HepG2 (cell line): Measurements from ENCODE around the gene IPPK. TPM values are rescaled to one million over a fixed set of nuclear protein-coding genes. Genes with fewer than 3 reads are reported as not detected.

Experiments used
- DDIT3 ChIP-seq: sonication (generic); formaldehyde crosslinking; IDR thresholded peaks from 2 replicates; pipeline ENCODE4 v1.4.0; 2020; ENCODE audit warnings: mild to moderate bottlenecking, missing genetic modification reagents
- ETV6 ChIP-seq: sonication (generic); formaldehyde crosslinking; conservative IDR thresholded peaks from 2 replicates; pipeline ENCODE4 v1.4.0; 2020; ENCODE audit warnings: missing genetic modification reagents
- FOXO1 ChIP-seq: sonication (generic); formaldehyde crosslinking; IDR thresholded peaks from 2 replicates; pipeline ENCODE4 v1.4.0; 2020; ENCODE audit warnings: missing genetic modification reagents
- KAT7 ChIP-seq: IDR thresholded peaks from 2 replicates; pipeline ENCODE4 v1.6.1; 2018; ENCODE audit warnings: borderline replicate concordance, missing compliant biosample characterization
- LCORL ChIP-seq, 2 experiments: fragments of 450-650 bp in 1 of 2; sonication (generic) in 1 of 2; formaldehyde crosslinking in 1 of 2; IDR thresholded peaks; 2 replicates each; pipeline versions ENCODE4 v1.5.0 to v1.6.1; 2017 to 2020; ENCODE audit warnings: antibody characterized with exemption in 1 of 2, missing genetic modification reagents in 1 of 2
- MAFG ChIP-seq: sonication (generic); formaldehyde crosslinking; IDR thresholded peaks from 2 replicates; pipeline ENCODE4 v1.5.1; 2020; ENCODE audit warnings: mild to moderate bottlenecking, missing genetic modification reagents
- MED1 ChIP-seq: sonication (generic); formaldehyde crosslinking; IDR thresholded peaks from 2 replicates; pipeline ENCODE4 v1.4.0; 2020; ENCODE audit warnings: missing genetic modification reagents
- MEF2D ChIP-seq: sonication (generic); formaldehyde crosslinking; IDR thresholded peaks from 2 replicates; pipeline ENCODE4 v1.5.1; 2020; ENCODE audit warnings: mild to moderate bottlenecking, missing genetic modification reagents
- NBN ChIP-seq: fragments of 450-650 bp; conservative IDR thresholded peaks from 2 replicates; pipeline ENCODE4 v1.6.1; 2017
- NFIB ChIP-seq: sonication (generic); formaldehyde crosslinking; IDR thresholded peaks from 2 replicates; pipeline ENCODE4 v1.9.0; 2021; ENCODE audit warnings: missing genetic modification reagents, mild to moderate bottlenecking, borderline replicate concordance
- NR3C1 ChIP-seq: sonication (generic); formaldehyde crosslinking; IDR thresholded peaks from 2 replicates; pipeline ENCODE4 v1.4.0; 2020; ENCODE audit warnings: missing genetic modification reagents
- RCOR2 ChIP-seq: IDR thresholded peaks from 2 replicates; pipeline ENCODE4 v1.6.1; 2016; ENCODE audit warnings: missing biosample characterization, missing genetic modification reagents
- RNF219 ChIP-seq: sonication (generic); formaldehyde crosslinking; IDR thresholded peaks from 2 replicates; pipeline ENCODE4 v1.5.0; 2020; ENCODE audit warnings: mild to moderate bottlenecking, missing genetic modification reagents
- UBTF ChIP-seq: sonication (generic); formaldehyde crosslinking; IDR thresholded peaks from 2 replicates; pipeline ENCODE4 v1.4.0; 2020; ENCODE audit warnings: mild to moderate bottlenecking, missing genetic modification reagents
- ZNF232 ChIP-seq: sonication (generic); formaldehyde crosslinking; IDR thresholded peaks from 2 replicates; pipeline ENCODE4 v1.4.0; 2020; ENCODE audit warnings: missing genetic modification reagents, borderline replicate concordance
- ZNF329 ChIP-seq: sonication (generic); formaldehyde crosslinking; IDR thresholded peaks from 2 replicates; pipeline ENCODE4 v1.9.0; 2021; ENCODE audit warnings: low read depth, mild to moderate bottlenecking, missing genetic modification reagents
- ZNF331 ChIP-seq: sonication (generic); formaldehyde crosslinking; IDR thresholded peaks from 2 replicates; pipeline ENCODE4 v1.4.0; 2020; ENCODE audit warnings: missing genetic modification reagents
- ZNF350 ChIP-seq: sonication (generic); formaldehyde crosslinking; IDR thresholded peaks from 2 replicates; pipeline ENCODE4 v1.4.0; 2020; ENCODE audit warnings: mild to moderate bottlenecking, low read depth, missing genetic modification reagents, borderline replicate concordance
- ZNF382 ChIP-seq: sonication (generic); formaldehyde crosslinking; IDR thresholded peaks from 2 replicates; pipeline ENCODE4 v1.5.0; 2020; ENCODE audit warnings: missing genetic modification reagents, mild to moderate bottlenecking, borderline replicate concordance
- ZNF432 ChIP-seq: sonication (generic); formaldehyde crosslinking; IDR thresholded peaks from 2 replicates; pipeline ENCODE4 v1.5.0; 2020; ENCODE audit warnings: missing genetic modification reagents, mild to moderate bottlenecking, borderline replicate concordance
- ZNF703 ChIP-seq: sonication (generic); formaldehyde crosslinking; IDR thresholded peaks from 2 replicates; pipeline ENCODE4 v1.5.1; 2020; ENCODE audit warnings: missing genetic modification reagents, mild to moderate bottlenecking, moderate library complexity, borderline replicate concordance
- ZNF720 ChIP-seq: sonication (generic); formaldehyde crosslinking; IDR thresholded peaks from 2 replicates; pipeline ENCODE4 v1.4.0; 2020; ENCODE audit warnings: missing genetic modification reagents
- polyA plus RNA-seq, 8 experiments: library from polyadenylated mRNA; depleted of rRNA in 3 of 8; stranded (reverse) in 7 of 8; unstranded in 1 of 8; fragments of >200 nt; fragmentation: Illumina TruSeq in 4 of 8; extraction: Trizol in 4 of 8; gene quantifications; 2 replicates each; pipeline versions ENCODE4 v1.2.1 to v1.2.3, GENCODE V29; 2011 to 2016; ENCODE audit warnings: low read depth in 4 of 8, missing spikeins in 1 of 8, mixed read lengths in 1 of 8; ENCODE audit not compliant: insufficient read depth in 1 of 8
- total RNA-seq, 5 experiments: library from RNA; depleted of rRNA; stranded (reverse); fragments of >200 nt; fragmentation: Illumina TruSeq; extraction: Trizol; gene quantifications; 2 replicates each; pipeline ENCODE4 v1.2.3, GENCODE V29; 2016; ENCODE audit warnings: low read depth in 1 of 5

The IPPK gene
- total and polyA plus RNA-seq, 2 of the 13 experiments (the other 11 are each of a cell fraction or from before 2014, with no cell fraction given), result 9.9 to 14.1 TPM

- TF ChIP-seq MAFG (CRISPR knock-in tag) (no peak), ZNF703 (CRISPR knock-in tag) (no peak), ZNF350 (CRISPR knock-in tag) (peak; percentile 60; the same call in 1 of the 2 replicates), UBTF (CRISPR knock-in tag) (peak; percentile 96), ZNF232 (CRISPR knock-in tag) (no peak; the same call in 1 of the 2 replicates), DDIT3 (CRISPR knock-in tag) (no peak), ZNF329 (peak; percentile 48), MEF2D (CRISPR knock-in tag) (no peak), NR3C1 (CRISPR knock-in tag) (no peak), RCOR2 (no peak), NFIB (CRISPR knock-in tag) (no peak), ZNF720 (CRISPR knock-in tag) (no peak), ETV6 (CRISPR knock-in tag) (no peak), MED1 (CRISPR knock-in tag) (peak; percentile 59), ZNF331 (CRISPR knock-in tag) (peak; percentile 86), FOXO1 (CRISPR knock-in tag) (0 out of 2 replicates have a peak, but pooled peaks have one; percentile 55), NBN (no peak), ZNF382 (CRISPR knock-in tag) (no peak), RNF219 (no peak), ZNF432 (no peak), LCORL (IDR thresholded peaks at IDR 0.05) (no peak), LCORL (CRISPR knock-in tag; IDR thresholded peaks at IDR 0.05) (no peak; the same call in 1 of the 2 replicates), KAT7 (CRISPR knock-in tag) (no peak)
These were observed at the start of gene IPPK (continued) for GRCh38 chr9:92669890-92670708.
